Coronary artery (tissue), 2 donors: ENCODE results near the gene BORCS5.

Experiments
- DNase-seq: peaks from one replicate; pipeline ENCODE4 v3.0.0-alpha.2; 2017; ENCODE audit warnings: low spot score
- H3K27ac ChIP-seq, 2 donors: fragments of 200-600 bp; sonication (generic); one replicate each; pipeline ENCODE4 v1.5.1; 2016 to 2019
- H3K4me3 ChIP-seq: fragments of 200-600 bp; sonication (generic); 2 replicates; pipeline ENCODE4 v1.5.1; 2016; ENCODE audit warnings: mild to moderate bottlenecking, moderate library complexity
- CTCF ChIP-seq: fragments of 200-600 bp; sonication (generic); IDR thresholded peaks from one replicate; pipeline ENCODE4 v1.5.1; 2019; ENCODE audit warnings: antibody characterized with exemption

BORCS5 gene

GRCh38 chr12:12327802-12328201 lies 29.1 kb upstream of the BORCS5 start:
- TF ChIP-seq CTCF, result peak; percentile 37
- Histone ChIP-seq H3K4me3 (no peak overlapping the region), H3K27ac (no peak overlapping the region)
- DNase-seq, result no peak

DNA sequence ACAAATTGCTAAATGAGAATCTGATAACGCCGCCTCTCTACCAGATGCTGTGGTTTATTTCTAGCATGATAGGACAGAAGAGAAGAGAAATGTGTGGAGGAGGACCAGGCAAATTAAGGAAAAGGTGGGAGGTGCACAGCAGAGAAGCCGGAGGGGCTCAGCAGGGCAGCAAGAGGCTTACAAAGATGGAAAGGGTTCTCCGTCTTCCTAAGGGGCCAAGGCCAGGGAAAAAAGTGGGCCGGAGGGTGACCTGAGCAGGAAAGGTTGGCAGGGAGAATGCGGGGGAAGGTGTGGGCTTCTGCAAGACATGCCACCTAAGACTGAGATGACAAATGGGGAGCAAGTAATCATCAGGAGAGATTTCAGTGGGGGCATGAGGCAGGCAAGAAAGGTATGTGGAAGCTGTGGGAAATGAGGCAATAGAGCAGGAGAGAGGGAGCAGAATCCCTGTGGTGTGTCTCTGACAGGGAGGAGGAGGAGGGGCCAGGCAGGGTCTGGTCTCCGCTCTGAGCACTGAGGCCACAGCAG lies 25.6 kb upstream of the BORCS5 start:
- no peak overlapping the region for H3K4me3 ChIP-seq
- H3K27ac ChIP-seq, result no peak overlapping the region
- DNase-seq, result no peak
- TF ChIP-seq CTCF, result no peak

DNA sequence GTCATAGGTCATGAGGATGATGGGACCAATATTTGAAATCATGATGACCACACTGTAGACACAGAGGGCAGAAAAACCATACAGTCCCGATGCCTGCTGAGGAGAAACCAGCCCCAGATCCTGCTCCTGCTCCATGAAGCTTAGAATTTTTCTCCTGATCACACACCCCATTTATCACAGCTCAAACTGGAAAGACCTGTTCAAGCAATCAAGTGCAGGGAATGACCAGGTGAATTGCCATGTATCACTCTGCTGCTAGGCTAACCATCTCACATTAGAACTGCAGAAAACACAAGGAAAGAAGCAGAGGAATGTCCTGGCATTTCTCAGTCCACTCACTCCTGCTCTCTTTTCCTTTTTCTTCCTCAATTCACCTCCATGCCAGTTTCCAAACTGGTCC lies 25.0 kb upstream of the BORCS5 start:
- H3K27ac ChIP-seq, result no peak overlapping the region
- DNase-seq, result no peak
- H3K4me3 ChIP-seq, result no peak overlapping the region
- no peak for TF ChIP-seq CTCF

DNA sequence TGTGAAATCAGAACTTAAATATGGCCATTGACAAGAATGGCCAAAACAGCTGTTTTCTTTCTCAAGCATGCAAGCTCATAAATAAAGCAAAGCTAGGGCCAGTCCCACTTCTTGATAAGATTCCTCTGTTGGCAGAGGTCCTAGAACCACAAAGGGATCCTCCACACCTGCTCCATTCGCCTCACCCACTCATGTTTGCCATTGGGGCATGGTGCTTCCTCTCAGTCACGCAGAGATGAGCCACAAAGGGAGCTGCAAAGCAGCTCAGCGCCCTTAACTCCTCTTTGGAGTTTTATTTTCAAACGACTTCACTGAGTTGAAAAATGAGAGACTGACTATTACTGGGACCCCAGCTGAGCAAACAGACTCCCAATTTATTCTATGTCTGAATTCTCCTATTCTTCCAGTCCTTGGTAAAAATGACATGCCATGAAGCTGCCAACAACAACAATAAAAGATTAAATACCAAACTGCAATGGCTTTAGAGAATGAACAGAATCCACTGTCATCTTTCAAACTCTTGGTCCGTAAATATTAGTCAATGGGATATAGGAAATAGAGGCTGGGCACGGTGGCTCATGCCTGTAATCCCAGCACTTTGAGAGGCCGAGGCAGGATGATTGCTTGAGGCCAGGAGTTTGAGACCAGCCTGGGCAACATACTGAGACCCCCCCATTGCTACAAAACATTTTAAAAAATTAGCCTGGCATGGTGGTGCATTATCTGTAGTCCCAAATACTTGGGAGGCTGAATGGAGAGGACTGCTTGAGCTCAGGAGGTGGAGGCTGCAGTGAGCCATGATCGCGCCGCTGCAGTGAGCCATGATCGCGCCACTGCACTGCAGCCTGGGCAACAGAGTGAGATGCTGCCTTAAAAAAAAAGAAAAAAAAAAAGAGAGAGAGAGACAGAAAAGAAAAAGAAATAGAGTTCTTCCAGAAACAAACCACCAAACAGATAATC lies 23.2 kb upstream of the BORCS5 start:
- TF ChIP-seq CTCF, result no peak
- Histone ChIP-seq H3K27ac (peak overlapping the region in 1 of 2 donors; percentile 3), H3K4me3 (no peak overlapping the region)
- no peak for DNase-seq

DNA sequence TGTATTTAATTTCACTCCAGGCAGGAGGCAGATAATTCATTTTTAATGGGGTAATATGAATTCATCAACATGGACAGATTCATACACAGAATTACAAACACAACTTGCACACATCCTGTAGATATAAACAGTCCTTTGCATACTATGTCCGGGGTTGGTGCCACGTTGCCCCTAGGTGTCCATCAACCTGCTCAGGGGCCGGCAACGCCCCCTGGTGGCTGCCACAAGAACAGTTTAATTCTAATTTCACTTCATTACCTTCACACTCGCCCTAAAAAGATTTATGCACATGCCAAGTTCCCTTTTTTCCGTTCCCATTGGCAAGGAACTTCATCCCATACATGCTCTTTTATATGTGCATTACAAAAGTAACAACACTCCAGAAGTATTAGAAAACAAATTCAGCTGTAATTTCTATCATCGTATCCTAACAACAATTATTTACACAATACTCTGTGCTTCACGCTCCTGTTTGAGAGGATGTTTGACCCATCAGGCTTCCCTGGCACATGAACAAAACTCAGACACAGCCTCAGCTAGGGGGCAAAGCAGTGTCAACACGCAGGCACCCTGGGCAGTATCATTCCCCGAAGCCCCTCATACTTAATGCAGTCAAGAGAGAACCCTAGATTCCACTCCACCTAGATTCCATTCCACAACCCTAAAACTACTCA lies 22.4 kb upstream of the BORCS5 start:
- no peak for DNase-seq
- Histone ChIP-seq H3K4me3 (no peak overlapping the region), H3K27ac (no peak overlapping the region)
- peak; percentile 62 for TF ChIP-seq CTCF

DNA sequence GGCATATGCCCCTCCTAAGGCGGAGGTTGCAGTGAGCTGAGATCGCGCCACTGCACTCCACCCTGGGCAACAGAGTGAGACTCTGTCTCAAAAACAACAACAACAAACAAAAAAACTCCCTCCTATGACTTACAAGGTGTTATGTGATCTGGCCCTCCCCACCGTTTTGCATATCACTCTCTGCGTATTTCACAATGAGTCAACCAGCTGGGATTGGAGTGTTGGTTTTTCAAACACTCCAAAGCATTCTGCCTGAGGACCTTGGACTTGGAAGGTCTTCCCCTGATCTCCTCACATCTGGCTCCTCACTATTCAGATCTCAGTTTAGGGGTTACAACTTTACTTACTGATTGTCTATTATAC lies 20.8 kb upstream of the BORCS5 start:
- Histone ChIP-seq H3K4me3 (no peak overlapping the region), H3K27ac (no peak overlapping the region)
- TF ChIP-seq CTCF, result no peak
- no peak for DNase-seq
